GM18517 (cell line): Measurements from ENCODE around the gene RSPH10B2.
"Not testable (repeated sequence)": the region's sequence is repeated elsewhere in the genome, so short reads cannot be mapped to it uniquely, and the experiment has no call there.

Source experiments
- ATAC-seq: cut with Tn5 transposase; IDR thresholded peaks from one replicate; pipeline ENCODE4 v1.9.1; 2021; ENCODE audit warnings: mild to moderate bottlenecking, moderate library complexity; ENCODE audit not compliant: unreplicated experiment

RSPH10B2 gene

DNA sequence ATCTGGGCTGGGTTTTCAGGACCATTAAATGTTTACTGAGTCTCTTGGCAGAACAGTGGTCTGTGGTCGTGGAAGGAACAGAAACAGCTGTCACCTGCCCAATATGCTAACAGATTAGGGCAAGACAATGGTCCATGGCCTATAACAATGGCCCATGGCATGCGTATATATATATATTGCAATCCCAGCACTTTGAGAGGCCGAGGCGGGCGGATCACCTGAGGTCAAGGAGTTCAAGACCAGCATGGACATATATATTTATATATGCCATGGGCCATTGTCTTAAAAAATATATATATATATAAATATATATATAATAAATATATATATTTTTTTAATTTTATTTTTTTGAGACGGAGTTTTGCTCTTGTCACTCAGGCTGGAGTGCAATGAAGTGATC is 27.7 kb downstream of the RSPH10B2 start:
- ATAC-seq: not testable (repeated sequence)

DNA sequence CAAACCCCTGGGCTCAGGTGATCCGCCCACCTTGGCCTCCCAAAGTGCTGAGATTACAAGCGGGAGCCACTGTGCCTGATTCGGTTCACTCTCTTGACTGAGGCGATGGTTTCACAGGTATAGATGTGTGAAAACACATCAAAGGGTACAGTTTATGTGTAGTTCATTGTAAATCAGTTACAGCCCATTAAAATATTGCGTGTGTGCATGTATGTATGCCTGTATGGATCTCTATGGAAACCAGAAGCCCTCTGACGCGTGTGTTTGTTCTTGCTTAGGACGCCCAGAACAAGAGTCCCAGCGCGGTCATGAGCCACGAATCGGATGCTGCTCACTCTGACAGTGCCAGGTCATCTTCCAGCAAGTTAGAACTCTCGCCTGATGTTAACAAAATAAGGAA is 35.5 kb downstream of the RSPH10B2 start:
- not testable (repeated sequence) for ATAC-seq

DNA sequence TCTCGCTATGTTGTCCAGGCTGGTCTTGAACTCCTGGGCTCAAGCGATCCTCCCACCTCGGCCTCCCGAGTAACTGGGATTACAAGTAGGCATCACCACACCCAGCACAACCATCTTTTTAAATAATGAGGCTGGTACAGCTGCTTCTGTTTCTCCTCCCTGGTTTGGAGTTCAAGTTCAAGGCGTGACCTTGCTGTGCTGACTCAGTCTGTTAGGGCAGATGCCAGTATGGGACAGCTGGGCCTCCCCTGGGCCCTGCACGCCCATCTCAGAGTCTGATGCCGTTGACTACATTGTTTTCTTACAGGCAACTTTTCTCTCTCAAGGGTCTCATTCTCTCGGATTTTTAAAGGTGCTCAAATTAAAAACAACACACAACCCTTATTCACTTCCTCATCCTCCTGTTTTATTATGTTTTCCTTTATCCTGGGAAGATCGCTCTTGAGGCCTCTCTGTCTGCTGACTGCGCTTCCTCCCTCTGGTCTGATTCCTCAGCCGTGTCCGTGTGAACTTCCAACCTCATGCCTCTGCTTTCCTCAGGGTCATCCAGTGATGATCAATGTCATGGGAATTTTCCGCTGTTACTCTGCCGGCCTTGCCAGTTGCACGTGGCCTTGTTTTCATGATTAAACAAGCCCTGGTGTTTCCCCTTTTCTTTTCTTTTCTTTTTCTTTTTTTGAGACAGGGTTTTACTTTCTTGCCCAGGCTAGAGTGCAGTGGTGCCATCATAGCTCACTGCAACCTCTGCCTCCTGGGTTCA is 38.4 kb downstream of the RSPH10B2 start:
- ATAC-seq: not testable (repeated sequence)

DNA sequence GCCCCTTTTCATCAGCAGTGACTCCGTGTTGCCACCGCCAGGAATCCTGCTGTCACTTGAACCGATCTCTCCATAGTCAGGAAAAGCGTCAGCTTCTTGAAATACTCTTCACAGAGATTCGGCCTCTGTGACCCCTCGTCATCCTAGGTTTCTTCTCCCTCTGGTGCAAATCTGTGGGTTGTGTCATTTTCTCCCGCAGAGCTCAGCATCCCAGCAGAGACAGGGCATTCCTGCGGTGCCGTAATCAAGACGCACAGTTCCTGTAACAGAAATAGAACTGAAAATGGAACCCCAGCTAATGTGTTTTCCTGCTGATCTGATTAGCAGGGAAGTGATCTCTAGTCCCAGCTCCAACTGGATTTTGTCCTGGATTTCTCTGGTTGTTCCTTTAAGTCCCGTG is 40.4 kb downstream of the RSPH10B2 start:
- ATAC-seq: not testable (repeated sequence)

DNA sequence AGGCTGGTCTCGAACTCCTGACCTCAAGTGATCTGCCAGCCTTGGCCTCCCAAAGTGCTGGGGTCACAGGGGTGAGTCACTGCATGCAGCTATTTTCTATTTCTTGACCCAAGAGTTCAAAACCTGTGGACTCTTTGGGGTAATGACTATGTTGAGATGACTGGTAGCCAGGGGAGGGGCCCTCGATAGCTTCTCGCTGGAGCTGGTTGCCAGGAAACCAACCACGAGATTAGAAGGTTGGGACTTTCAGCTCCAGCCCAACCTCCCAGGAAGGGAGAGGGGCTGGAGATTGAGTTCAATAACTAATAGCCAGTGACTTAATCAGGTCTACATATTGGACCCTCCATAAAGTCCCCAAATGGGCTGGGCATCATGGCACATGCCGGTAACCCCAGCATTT is 43.3 kb downstream of the RSPH10B2 start:
- ATAC-seq: not testable (repeated sequence)

DNA sequence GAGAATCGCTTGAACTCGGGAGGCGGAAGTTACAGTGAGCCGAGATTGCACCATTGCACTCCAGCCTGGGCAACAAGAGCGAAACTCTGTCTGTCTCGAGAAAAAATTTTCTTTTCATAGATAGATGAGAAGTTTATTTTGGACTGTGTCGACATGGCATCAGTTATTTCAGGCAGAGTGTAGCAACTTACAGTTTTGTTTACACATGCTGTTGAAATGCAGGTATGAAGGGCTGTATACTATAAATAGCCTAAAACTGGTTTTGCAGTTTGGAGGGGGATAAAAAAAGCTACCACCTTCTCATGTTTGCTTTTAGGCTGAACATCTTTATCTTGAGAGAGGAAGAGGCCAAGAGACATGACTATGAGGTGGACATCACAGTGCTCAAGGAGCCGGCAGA is 44.1 kb downstream of the RSPH10B2 start:
- not testable (repeated sequence) for ATAC-seq

DNA sequence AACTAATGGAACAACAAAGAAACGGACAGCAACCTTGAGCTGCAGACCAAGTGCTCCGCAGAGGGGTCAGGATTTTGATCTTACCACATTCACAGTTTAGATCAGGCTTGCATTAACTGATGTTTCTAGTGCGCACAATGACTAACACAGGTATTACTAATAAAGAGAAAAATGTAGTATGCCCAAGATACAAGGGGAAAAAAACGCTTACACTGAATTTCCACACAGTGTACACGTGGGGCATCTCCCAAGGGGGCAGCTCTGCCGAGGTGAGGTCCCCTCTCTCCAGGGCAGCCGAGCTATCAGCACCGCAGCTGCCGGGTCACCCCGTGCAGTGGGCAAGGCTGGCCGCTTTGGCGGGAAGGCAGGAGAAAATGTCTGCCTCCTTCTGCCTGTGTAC is 46.0 kb downstream of the RSPH10B2 start:
- ATAC-seq: not testable (repeated sequence)

DNA sequence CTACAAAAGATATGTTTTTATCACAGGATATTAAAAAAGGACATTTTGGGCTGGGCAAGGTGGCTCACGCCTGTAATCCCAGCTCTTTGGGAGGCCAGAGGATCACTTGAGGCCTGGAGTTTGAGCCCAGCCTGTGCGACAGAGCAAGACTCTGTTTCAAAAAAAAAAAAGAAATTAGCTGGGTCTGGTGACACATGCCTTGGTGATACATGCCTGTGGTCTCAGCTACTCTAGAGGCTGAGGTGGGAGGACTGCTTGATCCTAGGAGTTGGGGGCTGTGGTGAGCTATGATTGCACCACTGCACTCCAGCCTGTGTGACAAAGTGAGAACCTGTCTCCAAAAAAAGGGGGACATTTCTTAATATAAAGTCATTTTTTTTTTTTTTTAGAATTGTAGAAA is 46.4 kb downstream of the RSPH10B2 start:
- ATAC-seq: not testable (repeated sequence)

DNA sequence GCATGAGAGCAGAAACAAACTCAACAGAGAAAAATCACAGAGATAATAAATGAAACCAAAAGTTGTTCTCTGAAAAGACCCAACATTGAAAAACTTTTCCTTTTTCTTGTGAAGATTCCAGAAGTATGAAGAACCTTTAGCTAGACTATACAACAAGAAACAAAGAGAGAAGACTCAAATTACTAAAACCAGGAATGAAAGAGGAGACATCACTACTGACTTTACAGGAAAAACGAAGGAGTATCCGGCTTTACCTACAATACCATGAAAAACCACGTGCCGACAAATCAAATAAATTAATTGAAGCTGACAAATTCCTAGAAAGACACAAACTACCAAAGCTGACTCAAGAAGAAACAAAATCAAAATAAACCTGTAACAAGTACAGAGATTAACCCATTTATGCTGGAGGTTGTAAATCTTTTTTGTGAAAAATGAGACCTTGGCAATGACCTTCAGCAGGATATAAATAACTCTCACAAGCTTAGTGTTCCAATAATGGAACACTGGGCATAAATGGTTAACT is 53.6 kb downstream of the RSPH10B2 start:
- ATAC-seq: not testable (repeated sequence)

DNA sequence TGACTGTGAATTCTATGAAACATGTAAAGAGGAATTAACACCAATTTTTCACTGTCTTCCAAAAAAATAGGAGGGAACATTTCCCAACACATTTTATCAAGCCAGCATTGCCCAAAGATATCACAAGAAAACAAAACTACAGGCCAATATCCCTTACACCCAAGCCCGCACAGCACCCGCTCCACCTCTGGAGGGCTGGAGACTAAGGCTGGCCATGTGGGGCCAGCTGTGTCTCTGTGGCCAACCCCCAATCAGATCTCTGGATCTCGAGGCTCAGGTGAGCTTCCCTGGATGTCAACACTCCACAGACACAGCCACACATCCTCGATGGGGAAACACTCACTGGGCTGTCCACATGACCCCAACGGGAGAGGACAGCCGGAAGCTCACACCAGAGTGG is 54.1 kb downstream of the RSPH10B2 start:
- not testable (repeated sequence) for ATAC-seq

DNA sequence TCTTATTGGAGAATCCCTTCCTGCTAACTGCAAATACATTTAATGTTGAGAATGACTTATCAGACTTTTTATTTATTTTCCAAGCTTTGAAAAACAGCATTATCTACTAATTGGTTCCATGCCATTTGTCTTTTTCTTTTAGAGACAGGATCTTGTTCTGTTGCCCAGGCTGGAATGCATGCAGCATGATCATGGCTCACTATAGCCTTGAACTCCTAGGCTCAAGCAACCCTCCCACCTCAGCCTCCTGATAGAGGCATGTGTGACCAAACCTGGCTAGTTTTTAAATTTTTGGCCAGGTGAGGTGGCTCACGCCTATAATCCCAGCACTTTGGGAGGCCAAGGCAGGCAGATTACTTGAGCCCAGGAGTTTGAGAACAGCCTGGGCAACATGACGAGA is 59.1 kb downstream of the RSPH10B2 start:
- ATAC-seq: not testable (repeated sequence)

DNA sequence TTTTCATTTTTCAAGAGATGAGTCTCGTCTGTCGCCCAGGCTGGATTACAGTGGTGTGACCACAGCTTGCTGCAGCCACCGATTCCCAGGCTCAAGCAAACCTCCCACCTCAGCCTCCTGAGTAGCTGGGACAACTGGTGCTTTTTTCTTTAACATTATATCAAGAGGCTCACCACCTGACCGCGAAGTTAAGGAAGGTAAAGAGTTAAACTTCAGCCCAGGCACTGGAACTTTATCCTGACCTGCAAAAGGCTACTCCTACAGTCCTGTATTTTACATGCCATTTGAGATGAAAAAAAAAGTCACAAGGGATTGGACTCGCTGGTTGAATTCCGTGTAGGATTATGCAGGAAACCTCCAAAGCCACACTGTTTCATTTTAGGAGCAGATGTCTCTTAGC is 61.6 kb downstream of the RSPH10B2 start:
- not testable (repeated sequence) for ATAC-seq

DNA sequence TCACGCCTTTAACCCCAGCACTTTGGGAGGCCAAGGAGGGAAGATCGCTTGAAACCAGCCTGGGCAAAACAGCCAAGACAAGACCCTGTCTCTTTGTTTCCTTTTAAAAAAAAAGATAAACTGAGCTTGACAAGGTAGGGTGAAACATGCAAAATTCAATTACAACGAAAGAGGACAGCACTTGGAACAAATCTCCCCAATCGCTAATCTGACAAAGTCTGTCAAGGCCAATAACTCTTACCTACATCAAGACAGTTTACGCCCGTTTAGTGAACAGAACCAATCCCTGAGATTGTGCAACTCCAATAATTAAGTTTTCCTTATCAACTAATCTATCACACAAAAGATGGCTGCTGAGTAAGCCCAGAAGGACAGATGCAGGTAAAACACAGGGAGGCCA is 67.7 kb downstream of the RSPH10B2 start:
- not testable (repeated sequence) for ATAC-seq

DNA sequence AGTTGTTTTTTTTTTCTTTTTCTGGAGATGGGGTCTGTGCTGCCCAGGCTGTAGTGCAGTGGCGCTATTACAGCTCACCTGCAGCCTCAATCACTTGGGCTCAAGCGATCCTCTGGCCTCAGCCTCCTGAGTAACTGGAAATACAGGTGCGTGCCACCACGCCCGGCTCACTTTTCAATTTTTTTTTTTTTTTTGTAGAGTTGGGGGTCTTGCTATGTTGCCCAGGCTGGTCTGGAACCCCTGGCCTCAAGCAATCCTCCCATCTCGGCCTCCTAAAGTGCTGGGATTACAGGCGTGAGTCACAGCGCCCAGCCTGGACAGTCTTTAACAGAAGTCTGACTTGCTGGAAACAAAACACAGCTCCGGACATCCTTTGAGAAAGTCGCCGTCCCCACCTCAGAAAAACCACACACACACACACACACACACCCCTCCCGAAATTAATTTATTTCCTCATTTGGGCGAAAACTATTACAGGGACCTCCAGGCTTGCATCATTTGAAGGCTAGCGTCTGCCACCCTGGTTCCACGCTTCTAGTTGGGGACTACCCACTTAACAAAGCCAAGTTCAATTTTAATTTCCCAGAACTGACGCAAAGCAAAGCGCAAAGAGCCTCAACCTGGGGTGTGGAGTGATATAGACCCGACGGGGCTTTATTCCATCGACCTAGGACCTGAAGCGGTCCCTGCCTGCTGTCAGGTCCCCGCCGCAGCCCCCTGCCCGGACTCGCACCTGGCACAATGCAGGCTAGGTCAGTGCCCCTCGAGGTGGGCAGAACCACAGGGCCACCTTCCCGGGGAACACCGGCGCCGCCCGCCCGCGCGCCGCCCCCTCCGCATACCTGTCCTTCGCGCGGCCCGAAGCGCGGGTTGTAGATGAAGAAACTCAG is 71.6 kb downstream of the RSPH10B2 start:
- ATAC-seq: peak; percentile 51

DNA sequence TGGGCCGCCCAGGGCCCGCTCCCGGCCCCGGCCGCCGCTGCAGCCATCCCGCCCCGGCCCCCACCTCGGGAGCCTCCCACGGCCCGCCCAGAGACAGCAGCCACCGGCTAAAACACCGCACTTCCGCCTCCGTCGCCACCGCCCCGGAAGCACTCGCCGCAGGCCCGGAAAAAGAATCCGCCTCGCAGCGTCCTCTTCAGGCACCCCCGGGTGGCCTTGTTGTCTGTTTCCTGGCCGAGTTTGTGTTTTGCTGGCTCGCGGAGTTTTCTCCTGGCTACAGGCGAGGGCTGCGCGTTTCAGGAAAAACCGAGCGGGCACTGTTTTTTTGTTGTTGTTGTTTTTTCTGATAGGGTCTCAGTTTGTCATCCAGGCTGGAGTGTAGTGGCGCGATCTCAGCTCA is 72.2 kb downstream of the RSPH10B2 start, which contains the start of gene CCZ1B:
Gene CCZ1B, minus strand, starts transcription at position 125 of the 400 bp plus-strand sequence. Its CDS starts 78 bp downstream, at position 47.
- ATAC-seq: peak; percentile 99

DNA sequence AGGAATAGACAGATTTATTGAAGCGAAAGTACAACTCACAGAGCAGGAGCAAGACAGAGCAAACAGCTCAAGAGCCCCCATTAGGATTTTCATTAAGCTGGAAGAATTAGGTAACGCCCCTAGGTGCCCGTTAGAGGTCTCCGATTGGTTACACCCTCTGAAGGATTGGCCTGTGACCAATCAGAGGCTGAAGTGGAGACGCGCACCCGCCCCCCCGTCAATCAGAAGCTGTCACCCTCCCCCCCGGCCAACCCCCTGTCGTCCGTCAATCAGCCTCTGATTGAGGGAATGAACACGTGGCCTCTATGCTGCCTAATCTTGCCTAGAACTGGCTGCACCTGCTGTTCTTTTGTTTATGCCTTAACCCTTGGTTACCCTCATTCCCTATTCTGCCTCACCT is 73.3 kb downstream of the RSPH10B2 start:
- ATAC-seq: not testable (repeated sequence)

DNA sequence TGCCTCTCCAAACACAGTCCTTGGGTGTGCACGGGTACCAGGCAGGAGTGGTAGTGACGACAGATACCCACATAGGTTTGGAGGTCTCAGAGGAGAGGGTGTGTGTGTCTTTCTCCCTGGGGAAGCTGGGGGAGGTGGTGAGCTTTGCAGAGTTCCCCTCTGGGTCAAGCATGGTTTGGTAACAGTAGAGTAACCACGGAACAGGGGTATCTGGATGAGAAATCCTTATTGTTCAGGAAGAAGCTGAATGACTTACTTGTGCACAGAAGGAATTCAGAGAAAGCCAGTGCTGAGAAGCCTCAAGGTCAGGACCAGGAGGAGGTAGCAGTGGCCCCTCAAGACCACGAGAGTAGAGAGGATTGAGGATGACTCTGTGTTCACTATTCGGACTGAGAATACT is 75.7 kb downstream of the RSPH10B2 start:
- not testable (repeated sequence) for ATAC-seq

DNA sequence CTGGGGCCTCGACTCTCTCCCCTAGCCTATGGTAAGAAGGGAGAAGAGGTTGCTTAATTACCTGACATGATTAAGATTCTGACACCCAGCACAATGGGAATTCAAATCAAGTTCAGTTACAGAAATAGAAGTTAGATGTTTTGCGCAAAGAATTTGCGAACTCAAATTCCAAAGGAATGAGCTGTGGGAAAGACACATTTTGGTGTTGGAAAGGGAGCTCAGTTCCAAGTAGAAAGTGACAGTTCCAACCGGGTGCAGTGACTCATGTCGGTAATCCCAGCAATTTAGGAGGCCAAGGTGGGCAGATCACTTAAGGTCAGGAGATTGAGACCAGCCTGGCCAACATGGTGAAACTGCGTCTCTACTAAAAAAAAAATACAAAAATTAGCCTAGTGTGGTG is 76.1 kb downstream of the RSPH10B2 start:
- not testable (repeated sequence) for ATAC-seq

DNA sequence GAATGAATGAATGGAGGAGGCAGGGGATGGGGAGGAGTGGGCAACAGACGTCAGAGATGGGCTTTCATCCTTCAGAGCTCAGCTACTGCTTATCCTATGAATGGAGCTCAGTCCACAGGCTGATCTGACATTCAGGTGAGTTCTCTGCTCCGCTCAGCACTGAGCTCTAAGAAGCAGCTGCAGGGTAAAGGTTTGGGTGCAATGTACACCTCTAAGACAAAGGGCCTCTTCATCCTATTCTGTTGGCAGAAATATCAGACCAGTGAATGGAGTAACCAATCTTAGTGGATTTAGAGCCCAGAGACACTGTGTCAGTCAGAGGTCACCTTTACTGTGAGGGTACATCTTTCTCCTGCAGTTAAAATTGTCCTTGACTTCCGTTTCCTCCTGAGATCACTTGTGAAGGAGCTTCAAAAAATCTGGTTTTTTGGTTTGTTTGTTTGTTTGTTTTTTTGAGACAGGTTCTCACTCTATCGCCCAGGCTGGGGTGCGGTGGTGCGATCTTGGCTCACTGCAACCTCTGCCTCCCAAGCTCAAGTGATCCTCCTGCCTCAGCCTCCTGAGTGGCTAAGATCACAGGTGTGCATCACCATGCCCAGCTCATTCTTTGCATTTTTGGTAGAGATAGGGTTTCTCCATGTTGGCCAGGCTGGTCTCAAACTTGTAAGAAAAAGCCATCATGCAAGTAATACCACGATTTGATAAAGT is 77.3 kb downstream of the RSPH10B2 start:
- ATAC-seq: no peak

DNA sequence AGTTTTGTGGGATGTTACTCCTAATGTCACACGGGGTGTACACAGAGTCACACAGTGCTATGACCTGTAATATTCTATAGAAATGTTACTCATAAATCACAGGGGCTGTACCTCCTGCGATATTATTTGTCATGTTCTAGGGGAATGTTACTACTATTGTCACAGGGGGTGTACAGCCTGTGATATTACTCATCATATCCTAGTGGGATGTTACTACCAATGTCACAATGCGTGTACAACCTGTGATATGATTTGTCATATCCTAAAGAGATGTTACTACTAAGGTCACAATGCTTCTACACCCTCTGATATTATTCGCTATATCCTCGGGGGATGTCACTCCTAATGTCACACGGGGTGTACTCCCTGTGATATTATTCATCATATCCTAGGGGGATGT is 79.7 kb downstream of the RSPH10B2 start:
- ATAC-seq: no peak

DNA sequence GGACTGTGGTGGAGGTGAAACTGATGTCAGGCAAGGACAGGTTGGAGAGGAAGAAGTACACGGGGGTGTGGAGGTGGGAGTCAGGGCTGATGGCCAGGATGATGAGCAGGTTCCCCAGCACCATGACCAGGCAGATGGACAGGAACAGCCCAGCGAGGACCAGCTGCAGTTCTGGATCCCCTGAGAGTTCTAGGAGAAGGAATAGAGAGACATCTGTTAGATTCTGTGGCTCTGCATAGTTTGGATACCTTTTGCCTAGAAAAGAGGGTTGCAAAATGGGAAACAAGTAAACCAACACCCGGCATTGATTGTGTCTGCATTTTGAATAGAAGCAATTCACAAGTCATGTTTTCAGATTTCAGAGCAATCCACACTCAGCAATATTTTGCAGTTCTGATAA is 81.6 kb downstream of the RSPH10B2 start:
- ATAC-seq: not testable (repeated sequence)
